ENCODE results near the gene LARP7.
"Not testable (repeated sequence)": the region's sequence is repeated elsewhere in the genome, so short reads cannot be mapped to it uniquely, and the experiment has no call there.

Gene LARP7

DNA sequence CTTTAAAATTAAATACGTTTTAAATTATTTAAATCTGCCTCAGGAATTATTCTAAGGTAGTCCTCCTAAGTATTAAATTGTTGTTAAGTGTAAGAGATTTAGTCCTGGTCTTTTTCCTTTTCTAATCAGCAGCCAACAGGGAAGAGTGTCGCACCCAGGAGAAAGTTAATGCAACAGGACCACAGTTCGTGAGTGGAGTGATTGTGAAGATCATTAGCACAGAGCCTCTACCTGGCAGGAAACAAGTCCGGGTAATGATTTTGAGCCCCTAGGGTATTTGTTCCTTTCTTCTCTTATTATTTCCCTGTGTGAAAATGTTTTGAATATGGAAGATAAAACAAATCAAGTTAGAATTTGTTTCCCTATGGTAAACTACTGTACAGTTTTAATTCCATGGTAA lies 13.4 kb downstream of the LARP7 start:
- DNase-seq (ENCODE audit: low read depth in 2 of 2), result no peak

DNA sequence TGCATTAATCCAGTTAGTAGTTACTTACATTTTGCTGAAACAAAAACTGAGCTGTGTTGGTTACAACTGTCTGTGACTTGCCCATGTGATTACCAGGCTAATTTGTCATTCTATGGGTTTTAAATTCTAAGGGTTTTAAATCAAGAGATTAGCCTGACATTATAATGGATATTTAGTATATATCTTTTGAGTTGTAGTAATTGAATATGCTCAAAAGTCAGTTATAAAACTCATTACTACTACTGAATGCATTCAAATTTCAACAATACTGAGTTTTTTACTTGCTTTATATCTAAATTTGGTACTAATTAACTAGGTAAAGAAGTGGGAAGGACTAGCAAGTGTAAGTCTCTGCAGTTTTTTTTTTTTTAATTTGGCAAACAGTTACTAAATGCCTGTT lies 14.7 kb downstream of the LARP7 start:
- DNase-seq (ENCODE audit: low read depth in 2 of 2), result no peak

DNA sequence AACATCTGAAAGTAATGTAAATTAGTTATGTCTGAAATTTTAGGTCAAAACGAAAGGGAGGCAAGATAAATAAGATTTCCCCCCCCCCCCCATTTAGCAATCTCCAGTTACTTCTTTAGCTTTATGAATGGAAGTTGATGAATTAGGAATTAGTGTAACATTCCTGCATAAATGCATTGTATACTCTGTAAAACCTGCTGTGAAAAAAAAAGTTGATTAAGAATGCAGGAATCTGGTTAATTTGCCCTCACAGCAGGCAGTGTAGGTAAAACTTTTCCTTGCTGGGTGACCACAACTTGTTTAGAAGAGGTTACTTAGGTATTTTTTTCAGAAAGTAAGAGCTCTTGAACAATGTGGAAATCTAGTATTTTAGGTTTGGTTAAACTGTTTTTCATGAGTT lies 15.3 kb downstream of the LARP7 start:
- DNase-seq (ENCODE audit: low read depth in 2 of 2), result no peak

DNA sequence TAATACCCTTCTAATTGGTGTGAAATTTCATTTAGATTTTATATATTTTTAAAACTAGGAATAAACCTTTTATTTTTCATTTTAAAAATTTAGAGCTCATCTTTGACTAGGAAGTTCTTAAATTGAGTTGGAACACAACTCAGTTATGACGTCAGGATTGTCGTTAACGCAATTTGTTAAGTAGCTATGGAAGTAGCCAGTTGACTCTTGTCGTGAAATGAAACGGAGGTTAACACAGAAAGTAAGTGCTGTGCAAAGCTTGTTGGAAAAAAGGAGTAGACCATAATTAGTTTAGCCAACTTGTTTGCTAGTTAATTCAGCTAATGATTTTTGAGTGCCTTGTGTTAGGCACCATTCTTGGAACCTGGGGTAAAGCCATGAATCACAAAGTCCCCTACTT lies 18.3 kb downstream of the LARP7 start:
- DNase-seq (ENCODE audit: low read depth in 2 of 2), result no peak

DNA sequence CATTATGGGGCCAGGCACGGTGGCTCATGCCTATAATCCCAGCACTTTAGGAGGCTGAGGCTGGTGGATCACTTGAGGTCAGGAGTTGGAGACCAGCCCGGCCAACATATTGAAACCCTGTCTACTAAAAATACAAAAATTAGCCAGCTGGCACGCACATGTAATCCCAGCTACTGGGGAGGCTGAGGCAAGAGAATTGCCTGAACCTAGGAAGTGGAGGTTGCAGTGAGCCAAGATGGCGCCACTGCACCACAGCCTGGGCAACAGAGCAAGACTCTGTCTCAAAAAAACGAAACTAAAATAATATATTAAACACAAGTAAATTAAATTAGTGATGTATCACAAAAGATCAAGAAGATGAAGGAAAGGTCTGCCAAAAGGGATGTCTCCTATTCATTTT lies 19.2 kb downstream of the LARP7 start:
- DNase-seq (ENCODE audit: low read depth in 2 of 2), result not testable (repeated sequence)

DNA sequence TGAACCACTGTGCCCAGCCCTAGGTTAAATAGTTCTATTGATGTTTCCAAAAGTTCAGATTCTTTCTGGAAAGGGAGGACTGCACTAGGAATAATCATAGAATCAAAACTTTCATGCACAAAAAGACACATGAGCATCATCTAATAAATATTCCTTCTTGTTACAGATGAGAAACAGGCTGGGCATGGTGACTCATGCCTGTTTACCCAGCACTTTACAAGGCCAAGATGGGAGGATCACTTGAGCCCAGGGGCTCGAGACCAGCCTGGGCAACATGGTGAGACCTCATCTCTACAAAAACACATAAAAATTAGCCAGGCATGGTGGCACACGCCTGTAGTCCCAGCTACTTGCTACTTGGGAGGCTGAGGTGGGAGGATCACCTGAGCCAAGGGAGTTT lies 27.7 kb downstream of the LARP7 start:
- DNase-seq (ENCODE audit: low read depth in 2 of 2), result no peak

DNA sequence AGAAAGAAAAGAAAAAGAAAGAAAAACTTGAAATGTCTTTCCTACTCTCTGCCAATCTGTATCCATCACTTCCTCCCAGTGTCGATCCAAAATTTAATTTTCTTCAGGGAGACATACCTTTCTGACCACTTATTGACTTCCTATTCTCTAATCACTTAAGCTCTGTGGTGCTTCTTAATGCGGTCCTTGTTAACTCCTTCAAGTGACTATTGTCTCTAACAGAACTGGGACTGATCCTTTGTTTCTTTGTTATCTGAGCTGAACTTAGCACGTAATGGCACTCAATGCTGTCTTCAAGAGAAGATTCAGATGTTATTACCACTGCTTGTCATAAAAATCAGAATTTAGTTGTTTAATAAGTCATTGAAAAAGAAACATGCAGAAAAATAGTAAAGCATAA lies 31.2 kb downstream of the LARP7 start:
- DNase-seq (ENCODE audit: low read depth in 2 of 2), result no peak

DNA sequence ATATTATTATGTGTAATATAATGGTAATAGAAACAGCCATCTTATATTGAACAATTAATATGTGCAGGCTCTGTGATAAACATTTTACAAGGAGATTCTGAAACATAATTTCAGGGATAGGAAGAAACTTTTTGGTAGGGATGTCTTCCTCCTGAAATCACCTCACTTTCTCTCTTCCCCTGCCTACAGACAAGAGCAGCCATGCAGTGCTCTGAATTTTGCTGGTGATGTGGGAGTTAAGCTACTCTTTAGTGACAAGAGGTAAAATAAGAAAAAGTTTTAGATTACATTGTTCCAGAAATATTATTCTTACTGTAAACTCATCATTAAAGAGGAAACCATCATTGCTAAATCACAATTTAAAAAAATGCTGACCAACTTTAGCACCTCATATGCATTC lies 36.1 kb downstream of the LARP7 start:
- DNase-seq (ENCODE audit: low read depth in 2 of 2), result no peak

DNA sequence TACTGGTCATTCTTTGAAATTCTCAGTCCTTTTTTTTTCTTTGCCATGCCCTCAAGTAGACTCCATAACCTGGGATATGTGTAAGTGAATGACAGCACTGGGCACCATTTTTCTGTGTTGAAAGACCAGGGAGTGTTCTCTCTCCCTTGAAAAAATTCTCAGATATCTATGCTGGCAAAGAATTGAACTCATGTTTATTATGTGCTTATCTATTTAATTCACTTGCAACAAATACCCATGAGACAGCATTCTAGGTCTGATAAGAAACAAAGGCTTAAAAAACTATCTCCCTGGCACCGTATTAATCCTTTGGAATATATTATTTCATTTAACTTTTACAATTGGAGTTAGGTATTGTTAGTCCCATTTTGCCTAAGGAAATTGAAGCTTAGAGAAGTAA lies 36.7 kb downstream of the LARP7 start:
- DNase-seq (ENCODE audit: low read depth in 2 of 2), result no peak

DNA sequence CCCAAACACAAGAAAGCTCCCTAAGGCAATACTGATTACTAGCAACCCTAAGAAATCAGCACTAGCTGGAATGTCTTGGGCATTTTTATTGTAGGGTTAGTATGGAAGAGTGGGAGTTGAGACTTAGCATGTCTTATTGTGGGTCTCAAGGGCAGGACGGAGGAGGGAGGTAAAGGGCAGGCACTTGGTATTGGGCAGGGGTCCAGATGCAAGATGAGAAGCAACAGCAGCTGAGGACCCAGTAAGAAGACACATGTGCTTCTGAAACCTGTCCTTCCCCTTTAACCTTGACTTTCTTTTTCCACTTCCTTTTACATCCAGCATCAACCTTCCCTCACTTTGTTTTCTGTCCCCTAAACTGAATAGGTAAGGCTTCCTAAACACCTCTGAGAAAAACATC lies 37.4 kb downstream of the LARP7 start:
- no peak for DNase-seq (ENCODE audit: low read depth in 2 of 2)

DNA sequence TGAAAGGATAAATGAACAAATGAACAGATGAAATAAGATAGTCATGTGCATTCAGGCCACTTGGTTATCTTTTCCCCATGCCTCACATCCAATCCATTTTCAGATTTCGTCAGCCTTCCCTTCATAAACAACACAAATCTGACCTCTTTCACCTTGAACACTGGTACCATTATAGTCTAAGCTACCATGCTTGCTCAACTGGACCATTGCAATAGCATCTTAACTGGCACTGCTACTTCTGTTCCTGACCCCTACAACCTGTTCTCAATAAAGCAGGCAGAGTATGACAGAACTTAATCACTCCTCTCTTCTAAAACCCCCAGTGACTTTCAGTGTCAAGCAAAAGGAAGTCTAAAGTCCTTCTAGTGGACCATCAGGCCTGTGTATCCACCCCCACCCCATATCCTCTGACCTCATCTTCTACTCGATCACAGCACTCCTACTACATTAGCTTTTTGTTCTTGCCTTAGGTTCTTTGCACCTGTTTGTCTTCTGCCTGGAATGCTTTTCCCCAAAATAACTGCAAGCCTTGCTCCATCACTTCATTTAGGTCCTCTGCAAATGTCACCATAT lies 40.7 kb downstream of the LARP7 start:
- DNase-seq (ENCODE audit: low read depth in 2 of 2), result no peak

DNA sequence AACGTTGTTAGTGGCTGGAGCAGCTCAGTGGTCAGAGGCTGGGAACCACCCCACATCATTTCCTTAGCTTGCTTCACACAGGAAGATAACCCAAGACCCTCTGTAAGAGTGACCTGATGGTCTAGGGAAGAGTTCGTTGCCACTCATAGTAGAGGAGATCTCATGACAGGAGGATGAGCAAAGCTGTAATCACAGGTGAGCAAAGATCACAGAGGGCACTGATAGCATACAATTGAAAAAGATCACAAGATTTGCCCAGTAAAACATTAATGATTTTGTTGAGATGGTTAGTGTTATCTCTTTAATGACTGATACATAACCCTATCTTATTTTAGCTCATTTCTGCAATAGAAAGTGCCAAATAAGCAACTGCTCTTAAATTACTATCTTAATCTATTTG lies 44.1 kb downstream of the LARP7 start:
- no peak for DNase-seq (ENCODE audit: low read depth in 2 of 2)

DNA sequence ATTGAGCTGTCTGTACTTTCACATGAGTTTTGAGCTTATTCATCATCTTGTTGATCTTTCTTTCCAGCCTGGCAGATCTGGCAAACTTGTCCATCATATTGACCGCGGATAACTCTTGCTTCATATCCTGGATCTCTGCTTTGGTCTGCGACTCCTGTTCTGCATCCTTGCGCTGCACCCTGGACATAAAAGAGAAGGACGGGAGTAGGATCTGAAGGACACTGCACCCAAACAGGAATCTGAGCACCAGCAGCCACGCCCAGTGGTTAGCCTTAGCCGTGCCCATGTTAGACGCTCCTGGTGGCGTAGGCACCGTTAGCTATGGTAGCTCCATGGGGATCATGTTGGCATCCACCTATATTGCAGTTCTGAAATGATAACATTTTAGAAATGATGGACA lies 56.6 kb downstream of the LARP7 start:
- no peak for DNase-seq (ENCODE audit: low read depth in 2 of 2)

DNA sequence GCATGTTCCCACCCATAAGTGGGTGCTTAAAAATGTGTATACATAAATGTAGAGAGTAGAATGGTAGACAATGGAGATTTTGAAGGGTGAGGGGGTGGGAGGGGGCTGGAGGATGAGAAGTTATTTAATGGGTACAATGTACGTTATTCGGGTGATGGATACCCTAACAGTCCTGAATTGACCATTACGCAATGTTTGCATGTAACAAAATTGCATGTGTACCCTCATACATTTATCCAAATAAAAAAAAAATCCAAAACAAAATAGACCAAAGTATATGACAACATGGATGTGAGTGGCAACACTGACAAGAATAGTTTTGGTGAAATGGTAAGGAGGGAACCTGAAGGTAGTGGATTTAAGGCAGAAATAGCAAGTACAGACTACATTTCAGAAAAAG lies 63.7 kb downstream of the LARP7 start:
- no peak for DNase-seq (ENCODE audit: low read depth in 2 of 2)

DNA sequence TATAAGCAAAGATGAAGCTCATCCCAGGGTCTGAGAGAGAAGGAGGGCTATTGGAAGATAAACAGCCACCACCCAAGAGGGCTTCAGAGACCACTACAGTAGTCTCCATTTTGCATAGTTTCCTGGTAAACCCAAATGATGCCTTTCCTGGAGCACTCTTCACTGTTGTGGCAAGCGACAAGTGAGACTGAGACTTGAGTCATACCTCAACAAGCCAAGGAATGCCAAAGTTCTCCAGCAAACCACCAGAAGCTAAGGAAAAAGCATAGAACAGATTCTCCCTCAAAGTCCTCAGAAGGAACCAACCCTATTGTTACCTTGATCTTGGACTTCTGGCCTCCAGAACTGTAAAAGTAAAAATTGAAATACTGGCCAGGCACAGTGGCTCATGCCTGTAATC lies 65.9 kb downstream of the LARP7 start:
- DNase-seq (ENCODE audit: low read depth in 2 of 2), result no peak

DNA sequence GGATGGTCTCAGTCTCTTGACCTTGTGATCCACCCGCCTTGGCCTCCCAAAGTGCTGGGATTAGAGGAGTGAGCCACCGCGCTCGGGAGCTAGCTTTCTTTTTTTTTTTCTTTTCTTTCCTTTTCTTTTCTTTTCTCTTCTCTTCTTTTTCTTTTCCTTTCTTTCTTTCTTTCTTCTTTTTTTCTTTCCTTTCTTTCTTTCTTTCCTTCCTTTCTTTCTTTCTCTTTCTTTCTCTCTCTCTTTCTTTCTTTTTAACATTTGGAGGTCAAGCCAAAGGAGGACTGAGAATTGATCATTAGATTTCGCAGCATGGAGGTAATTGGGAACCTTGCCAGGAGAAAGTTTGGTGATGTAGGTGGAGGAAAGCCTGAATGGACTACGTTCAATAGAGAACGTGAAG lies 67.4 kb downstream of the LARP7 start:
- DNase-seq (ENCODE audit: low read depth in 2 of 2), result no peak

DNA sequence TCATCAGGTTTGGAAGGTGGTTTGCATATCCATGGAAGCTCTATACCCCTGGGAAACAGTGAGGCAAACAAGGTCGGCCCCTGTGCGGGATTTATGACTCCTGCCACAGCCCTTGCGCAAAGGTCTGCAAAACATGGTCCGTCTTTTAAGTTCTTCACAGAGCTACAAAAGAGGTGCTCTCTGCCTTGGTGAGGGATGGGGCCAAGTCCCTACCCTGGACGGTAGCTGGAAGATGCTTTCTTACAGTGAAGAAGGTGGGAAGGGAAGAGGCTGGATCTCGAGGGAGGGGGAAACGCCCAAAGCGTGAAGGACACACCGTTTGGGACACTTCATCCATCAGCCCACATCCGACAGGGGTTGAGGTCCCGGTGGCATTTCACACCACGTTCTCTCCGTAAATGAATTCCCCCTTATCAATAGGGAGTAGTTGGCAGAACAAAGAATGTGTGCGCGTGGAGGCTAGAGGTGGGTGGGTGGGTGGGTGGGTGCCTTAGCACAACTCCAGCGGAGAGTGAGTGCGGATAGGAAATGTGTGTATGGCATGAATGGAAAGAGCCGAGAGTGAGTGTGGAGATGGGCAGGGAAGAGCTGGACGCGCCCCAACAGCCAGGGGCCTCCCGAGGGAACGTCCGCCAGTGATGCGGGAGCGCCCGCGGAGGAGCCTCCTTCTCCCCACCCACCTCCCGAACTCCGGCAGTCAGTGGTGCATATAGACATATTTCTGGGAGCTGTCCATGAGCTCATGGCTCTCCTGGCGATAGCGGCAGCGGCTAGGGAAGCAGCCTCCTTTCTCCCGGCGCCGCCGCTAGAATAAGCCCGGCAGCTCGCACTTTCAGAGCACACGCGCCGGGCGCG lies 68.3 kb downstream of the LARP7 start:
- no peak for DNase-seq (ENCODE audit: low read depth in 2 of 2)

DNA sequence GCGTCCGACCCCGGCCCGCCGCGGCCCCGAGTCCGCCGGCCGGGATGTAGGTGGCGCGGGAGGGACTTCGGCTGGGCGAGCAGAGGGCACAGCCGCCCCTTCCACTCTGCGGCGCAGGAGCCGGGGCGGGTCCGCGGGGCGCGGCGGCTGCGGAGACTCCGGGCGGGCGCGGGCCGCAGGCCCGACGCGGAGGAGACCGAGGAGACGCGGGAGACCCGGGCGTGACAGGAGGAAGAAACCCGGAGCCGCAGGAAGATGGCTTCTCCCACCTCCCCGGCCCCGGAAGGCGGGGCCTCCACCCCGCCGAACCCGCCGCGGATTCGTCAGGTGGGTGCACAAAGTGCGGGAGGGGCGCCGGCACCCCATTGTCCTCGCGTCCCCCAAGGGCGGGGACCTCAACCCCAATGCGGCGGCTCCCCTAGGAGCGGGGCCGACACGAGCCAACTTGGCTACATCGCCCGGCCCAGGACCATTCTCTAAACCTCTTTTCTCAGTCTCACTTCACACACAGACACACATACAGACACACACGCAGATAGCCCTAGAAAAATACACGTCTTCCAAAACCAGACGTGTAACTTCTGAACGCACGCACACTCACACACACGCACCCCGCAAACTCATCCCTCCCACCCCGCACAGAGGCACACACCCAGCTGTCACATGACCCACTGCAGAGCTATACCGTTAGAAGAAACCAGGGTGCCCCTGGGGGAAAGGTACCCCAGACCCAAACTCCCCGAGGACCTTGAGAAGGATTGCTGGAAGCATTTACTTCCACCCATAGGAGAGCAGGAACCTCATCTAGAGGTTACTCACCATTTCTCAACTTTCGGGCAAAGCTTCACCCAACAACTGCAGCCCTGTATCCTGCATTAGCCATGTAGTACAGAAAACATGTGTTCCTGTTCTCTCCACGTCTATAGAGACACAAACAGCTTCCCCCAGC lies 69.2 kb downstream of the LARP7 start:
- not testable (repeated sequence) for DNase-seq (ENCODE audit: low read depth in 2 of 2)

DNA sequence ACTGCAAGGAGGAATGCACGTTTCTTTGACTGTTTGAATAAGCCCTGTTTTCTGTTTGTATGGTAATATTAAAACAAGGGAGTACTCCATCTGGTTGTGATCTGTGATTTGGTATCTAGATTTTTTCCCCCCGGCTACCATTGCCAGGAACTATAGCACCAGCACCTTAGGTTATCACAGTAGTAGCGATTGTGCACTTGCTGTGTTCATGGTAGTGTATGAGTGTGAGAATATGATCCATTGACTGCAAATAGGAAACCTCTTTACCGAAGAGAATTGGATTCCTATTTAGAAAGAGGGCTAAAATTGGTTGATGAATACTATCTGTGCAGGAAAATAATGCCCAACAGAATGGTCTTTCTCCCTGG lies 69.9 kb downstream of the LARP7 start:
- DNase-seq (ENCODE audit: low read depth in 2 of 2), result no peak
